Kidney epithelial cell (primary cell): ENCODE measurements around the gene MOSPD2. TPM values are rescaled to one million over a fixed set of nuclear protein-coding genes. Genes with fewer than 3 reads are reported as not detected.
A peak's percentile ranks its signal among the peaks of the same experiment; 100 is the strongest.

Experiments
- DNase-seq: peaks from one replicate; pipeline ENCODE4 v3.0.0-alpha.2; 2010; ENCODE audit warnings: low read depth
- H3K27me3 ChIP-seq: 2 replicates; pipeline ENCODE4 v1.6.0; 2011; ENCODE audit warnings: low read length; ENCODE audit not compliant: control insufficient read depth, insufficient read depth
- H3K36me3 ChIP-seq: 2 replicates; pipeline ENCODE4 v1.5.1; 2011; ENCODE audit warnings: low read length; ENCODE audit not compliant: control insufficient read depth, insufficient read depth
- H3K4me3 ChIP-seq: 2 replicates; pipeline ENCODE4 v1.5.1; 2011; ENCODE audit warnings: low read depth, mild to moderate bottlenecking, control low read depth, low read length
- total RNA-seq: library from RNA; depleted of rRNA; stranded (reverse); fragments of >200 nt; gene quantifications from 2 replicates; pipeline ENCODE4 v1.2.3, GENCODE V29; 2015
- TF ChIP-seq, protein P1 (sequence below): IDR thresholded peaks from 2 replicates; pipeline ENCODE4 v1.5.1; 2011; ENCODE audit warnings: mild to moderate bottlenecking, moderate library complexity, low read length, control low read depth, inconsistent platforms; ENCODE audit not compliant: insufficient read depth, poor library complexity, severe bottlenecking

MOSPD2 gene
- total RNA-seq, 1 donor from 2014 or later = 10.3 TPM

DNA sequence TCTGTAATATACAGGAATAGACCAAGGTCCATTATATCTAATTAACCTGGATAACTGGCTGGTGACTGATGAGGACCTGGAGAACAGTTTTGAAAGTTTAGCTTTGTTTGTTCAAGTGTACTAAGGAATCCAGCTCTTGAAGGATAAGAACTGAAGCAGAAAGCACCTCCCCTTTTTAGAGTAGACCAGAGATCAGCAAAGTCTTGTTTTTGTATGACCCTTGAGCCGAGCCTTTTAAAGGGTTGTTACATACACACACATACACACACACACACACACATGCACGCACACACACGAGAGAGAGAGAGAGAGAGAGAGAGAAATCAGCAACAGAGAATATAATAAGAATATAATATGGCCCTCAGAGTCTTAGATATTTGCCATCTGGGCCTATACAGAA lies 13.0 kb downstream of the MOSPD2 start:
- no peak for DNase-seq
- Histone ChIP-seq H3K4me3 (no peak overlapping the region), H3K27me3 (no peaks in the 10 kb centered on the region), H3K36me3 (no peaks in the 10 kb centered on the region)
- TF ChIP-seq, protein P1, sequence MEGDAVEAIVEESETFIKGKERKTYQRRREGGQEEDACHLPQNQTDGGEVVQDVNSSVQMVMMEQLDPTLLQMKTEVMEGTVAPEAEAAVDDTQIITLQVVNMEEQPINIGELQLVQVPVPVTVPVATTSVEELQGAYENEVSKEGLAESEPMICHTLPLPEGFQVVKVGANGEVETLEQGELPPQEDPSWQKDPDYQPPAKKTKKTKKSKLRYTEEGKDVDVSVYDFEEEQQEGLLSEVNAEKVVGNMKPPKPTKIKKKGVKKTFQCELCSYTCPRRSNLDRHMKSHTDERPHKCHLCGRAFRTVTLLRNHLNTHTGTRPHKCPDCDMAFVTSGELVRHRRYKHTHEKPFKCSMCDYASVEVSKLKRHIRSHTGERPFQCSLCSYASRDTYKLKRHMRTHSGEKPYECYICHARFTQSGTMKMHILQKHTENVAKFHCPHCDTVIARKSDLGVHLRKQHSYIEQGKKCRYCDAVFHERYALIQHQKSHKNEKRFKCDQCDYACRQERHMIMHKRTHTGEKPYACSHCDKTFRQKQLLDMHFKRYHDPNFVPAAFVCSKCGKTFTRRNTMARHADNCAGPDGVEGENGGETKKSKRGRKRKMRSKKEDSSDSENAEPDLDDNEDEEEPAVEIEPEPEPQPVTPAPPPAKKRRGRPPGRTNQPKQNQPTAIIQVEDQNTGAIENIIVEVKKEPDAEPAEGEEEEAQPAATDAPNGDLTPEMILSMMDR = no peak

DNA sequence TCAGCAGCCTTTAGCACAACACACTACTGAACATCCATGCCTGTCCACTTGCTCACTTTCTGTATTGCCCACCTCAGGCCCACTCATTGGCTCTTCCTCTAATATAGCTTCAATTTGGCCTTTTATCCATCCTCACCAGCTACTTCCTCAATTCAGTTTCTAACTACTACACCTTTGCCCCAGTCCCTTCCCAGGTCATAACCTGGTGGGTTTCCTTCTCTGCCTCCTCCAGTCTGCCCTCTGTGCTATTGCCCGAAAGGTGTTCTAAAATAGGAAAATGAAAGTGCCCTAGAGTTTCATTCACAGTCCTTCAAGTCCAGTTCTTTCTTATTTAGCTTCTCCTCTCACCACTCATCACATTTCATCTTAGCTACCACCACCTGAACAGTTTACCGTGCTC lies 23.1 kb downstream of the MOSPD2 start:
- H3K36me3 ChIP-seq = no peaks in the 10 kb centered on the region
- TF ChIP-seq, protein P1 = no peak
- H3K27me3 ChIP-seq = no peaks in the 10 kb centered on the region
- no peak overlapping the region for H3K4me3 ChIP-seq
- no peak for DNase-seq

DNA sequence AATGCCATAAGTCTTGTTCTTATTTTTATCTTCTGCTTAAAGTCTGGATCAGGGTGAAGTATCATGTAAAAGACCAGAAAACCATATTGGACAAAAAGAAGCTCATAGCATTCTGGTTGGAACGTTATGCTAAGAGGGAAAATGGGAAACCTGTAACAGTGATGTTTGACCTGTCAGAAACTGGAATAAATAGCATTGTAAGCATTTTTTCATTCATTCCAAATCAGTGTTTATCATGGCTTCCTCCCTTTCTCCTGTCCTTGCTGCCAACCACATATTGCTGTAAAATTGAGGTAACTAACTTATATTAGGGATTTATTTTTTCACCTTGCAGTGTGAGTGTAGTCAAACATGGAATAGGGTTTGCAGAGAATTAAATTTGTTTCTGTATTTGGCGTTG lies 23.8 kb downstream of the MOSPD2 start:
- Histone ChIP-seq H3K36me3 (no peaks in the 10 kb centered on the region), H3K4me3 (no peak overlapping the region), H3K27me3 (no peaks in the 10 kb centered on the region)
- DNase-seq = no peak
- TF ChIP-seq, protein P1 = no peak

DNA sequence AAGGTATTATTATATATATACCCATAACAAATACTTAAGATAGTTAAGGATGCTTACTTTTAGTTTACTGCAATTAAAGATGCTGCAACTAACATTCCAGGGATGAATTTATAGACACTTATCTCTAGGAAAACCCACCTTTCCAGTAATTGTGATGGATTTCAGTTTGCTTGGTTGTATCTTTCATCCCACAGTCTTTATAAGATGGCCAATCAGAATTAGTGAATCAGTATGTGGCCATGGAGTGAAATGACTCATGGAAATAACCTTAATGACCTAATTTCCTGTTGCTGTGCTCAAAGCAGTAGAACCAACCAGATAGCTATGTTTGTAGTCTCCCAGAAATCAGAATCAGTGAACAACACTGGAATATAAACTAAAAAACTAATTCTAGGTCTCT lies 26.4 kb downstream of the MOSPD2 start:
- TF ChIP-seq, protein P1 = no peak
- DNase-seq = peak; percentile 56
- no peaks in the 10 kb centered on the region for H3K27me3 ChIP-seq

DNA sequence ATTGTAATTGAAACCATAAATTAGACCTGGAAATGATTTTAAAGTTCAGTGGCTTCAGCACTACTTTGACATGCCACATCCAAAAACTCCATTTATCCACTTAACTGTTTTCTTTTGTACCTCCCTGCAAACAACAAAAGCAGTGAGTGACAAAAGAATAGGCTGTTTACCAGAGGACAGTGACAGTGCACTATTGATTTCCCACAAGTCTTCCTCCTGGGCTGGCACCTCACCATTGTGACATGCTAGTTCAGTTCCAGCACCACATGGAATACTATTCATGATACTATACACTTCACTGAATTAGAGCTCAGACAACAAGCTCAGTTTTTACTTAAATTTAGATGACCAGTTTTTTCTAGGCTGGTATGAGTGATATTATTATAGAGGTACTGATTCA lies 29.3 kb downstream of the MOSPD2 start:
- no peak for DNase-seq
- no peaks in the 10 kb centered on the region for H3K36me3 ChIP-seq
- TF ChIP-seq, protein P1 = no peak
- no peaks in the 10 kb centered on the region for H3K27me3 ChIP-seq
- no peak overlapping the region for H3K4me3 ChIP-seq

More for the DNA sequence above, 26.4 kb downstream of the MOSPD2 start:
- no peak overlapping the region for H3K4me3 ChIP-seq
- no peaks in the 10 kb centered on the region for H3K36me3 ChIP-seq

DNA sequence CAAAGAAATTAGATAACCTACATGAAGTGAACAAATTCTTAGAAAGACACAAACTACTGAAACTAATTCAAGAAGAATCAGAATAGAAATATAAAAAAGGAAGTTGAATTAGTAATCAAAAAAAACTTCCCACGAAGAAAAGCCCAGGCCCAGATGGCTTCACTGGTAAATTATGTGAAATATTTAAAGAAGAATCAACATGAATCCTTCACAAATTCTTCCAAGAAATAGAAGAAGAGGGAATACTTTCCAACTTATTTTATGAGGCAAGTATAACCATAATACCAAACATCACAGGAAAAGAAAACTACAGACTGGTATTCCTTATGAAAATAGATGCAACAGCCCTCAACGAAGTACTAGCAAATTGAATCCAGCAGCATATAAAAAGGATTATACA lies 30.7 kb downstream of the MOSPD2 start:
- TF ChIP-seq, protein P1 = no peak
- Histone ChIP-seq H3K27me3 (no peaks in the 10 kb centered on the region), H3K36me3 (no peaks in the 10 kb centered on the region), H3K4me3 (no peak overlapping the region)
- no peak for DNase-seq
